GM13976 (cell line): ENCODE data around the gene CUL4B.

Experiments
- DNase-seq: peaks from one replicate; pipeline ENCODE4 v3.0.0; 2012; ENCODE audit warnings: low spot score
- in situ Hi-C: fragments of 300-500 bp; cut with MboI; formaldehyde crosslinking; loops from one replicate; pipeline ENCODE4 v1.12.0; 2022; ENCODE audit warnings: low sequenced_read_pairs, mixed read lengths, inconsistent platforms; ENCODE audit not compliant: unreplicated experiment
- TF ChIP-seq, protein P1 (sequence below): IDR thresholded peaks from 2 replicates; pipeline ENCODE4 v1.5.1; 2012; ENCODE audit warnings: borderline replicate concordance, mild to moderate bottlenecking; ENCODE audit not compliant: insufficient read depth; ENCODE audit errors: extremely low read depth, missing control alignments, control extremely low read depth

Gene CUL4B

DNA sequence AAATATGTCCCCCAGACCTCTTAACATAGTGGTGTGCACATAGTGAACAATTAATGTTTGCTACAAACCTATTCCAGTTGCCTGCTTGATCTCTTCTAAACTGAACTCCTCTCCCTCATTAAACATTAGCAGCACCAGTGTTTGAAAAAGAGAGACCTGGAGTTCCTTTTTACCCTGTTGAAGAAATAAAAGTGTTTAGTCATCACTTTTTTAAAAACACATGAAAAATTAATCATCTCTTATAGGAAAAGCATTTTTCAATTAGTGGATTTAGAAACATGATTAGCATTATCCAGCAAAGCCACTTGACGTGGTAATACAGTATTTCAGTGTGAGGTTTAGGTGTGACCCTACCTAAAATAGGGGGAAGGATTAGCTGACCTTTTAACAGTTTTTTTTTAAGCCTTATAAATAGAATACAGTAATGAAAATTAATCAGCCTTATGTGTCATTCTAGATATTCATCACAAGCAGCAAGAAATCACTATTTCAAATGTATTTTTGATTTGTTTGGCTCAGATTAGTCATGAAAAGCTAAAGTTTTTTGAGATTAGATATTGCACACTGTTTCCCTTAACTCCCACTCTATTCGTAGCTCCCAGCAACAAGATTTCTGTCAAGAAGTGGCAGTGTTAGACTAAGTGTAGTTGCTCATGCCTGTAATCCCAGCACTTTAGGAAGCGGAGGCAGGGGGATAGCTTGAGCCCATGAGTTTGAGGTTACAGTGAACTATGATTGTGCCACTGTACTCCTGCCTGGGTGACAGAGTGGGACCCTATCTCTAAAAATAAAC lies 26.2 kb downstream of the CUL4B start:
- in situ Hi-C loops = no loop called here
- DNase-seq = no peak
- TF ChIP-seq, protein P1, sequence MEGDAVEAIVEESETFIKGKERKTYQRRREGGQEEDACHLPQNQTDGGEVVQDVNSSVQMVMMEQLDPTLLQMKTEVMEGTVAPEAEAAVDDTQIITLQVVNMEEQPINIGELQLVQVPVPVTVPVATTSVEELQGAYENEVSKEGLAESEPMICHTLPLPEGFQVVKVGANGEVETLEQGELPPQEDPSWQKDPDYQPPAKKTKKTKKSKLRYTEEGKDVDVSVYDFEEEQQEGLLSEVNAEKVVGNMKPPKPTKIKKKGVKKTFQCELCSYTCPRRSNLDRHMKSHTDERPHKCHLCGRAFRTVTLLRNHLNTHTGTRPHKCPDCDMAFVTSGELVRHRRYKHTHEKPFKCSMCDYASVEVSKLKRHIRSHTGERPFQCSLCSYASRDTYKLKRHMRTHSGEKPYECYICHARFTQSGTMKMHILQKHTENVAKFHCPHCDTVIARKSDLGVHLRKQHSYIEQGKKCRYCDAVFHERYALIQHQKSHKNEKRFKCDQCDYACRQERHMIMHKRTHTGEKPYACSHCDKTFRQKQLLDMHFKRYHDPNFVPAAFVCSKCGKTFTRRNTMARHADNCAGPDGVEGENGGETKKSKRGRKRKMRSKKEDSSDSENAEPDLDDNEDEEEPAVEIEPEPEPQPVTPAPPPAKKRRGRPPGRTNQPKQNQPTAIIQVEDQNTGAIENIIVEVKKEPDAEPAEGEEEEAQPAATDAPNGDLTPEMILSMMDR = no peak

DNA sequence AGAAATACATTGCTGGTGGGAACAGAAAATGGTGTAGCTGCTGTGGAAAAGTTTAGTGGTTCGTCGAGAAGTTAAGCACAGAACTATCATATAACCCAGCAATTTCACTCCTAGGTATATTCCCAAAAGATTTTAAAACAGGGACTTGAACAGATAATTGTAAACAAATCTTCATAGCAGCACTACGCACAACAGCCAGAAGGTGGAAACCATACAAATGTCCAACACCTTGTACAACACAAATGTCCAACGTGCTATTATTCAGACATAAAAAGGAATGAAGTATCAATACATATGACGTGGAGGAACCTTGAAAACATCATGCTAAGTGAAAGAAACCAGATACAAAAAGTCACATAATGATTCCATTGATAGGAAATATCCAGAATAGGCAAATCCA lies 37.9 kb downstream of the CUL4B start:
- TF ChIP-seq, protein P1 = no peak
- DNase-seq = no peak
- in situ Hi-C loops = no loop called here

DNA sequence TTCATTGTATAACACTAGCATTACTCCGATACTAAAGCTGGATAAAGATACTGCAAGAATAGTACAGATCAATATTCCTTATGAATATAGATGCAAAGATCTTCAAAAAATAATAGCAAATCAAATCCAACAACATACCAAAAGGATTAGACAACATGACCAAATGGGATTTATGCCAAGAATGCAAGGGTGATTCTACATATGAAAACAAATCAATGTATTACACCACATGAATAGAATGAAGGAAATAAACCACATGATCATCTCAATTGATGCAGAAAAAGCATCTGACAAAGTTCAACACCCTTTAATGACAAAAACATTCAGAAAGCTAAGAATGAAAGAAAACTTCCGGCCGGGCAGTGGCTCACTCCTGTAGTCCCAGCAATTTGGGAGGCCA lies 42.8 kb downstream of the CUL4B start:
- DNase-seq = no peak
- in situ Hi-C loops = loop anchor here (10.0 kb wide), 1 partner anchor 247 kb away; no protein-coding TSS in a partner anchor

DNA sequence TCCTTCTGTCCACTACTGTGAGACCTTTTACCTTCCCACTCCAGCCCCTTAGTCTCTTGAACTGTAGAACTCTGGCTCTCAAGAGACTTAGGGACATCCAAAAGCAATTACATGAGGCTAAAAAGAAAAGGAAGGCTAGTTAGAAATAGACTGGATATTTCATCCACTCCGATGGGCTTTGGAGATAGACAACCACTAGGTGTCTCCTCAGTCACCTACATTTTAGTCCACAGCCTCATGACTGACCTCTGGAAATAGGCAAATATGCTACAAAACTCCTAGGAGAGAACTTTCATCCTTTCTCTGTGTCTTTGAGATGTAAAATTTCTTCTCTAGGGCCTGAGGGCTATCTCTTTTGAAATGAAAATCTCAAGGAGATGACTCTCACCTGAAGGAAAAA lies 46.5 kb downstream of the CUL4B start:
- TF ChIP-seq, protein P1 = peak; percentile 33
- peak; percentile 15 for DNase-seq
- in situ Hi-C loops = loop anchor here (10.0 kb wide), 1 partner anchor 251 kb away; no protein-coding TSS in a partner anchor

More for the DNA sequence above, 42.8 kb downstream of the CUL4B start:
- TF ChIP-seq, protein P1 = no peak

- in situ Hi-C loops = loop anchor here (10.0 kb wide), 1 partner anchor 252 kb away; no protein-coding TSS in a partner anchor
- no peak for DNase-seq
- TF ChIP-seq, protein P1 = no peak
These were observed 48.1 kb downstream of the CUL4B start for GRCh38 chrX:120512627-120513026.

DNA sequence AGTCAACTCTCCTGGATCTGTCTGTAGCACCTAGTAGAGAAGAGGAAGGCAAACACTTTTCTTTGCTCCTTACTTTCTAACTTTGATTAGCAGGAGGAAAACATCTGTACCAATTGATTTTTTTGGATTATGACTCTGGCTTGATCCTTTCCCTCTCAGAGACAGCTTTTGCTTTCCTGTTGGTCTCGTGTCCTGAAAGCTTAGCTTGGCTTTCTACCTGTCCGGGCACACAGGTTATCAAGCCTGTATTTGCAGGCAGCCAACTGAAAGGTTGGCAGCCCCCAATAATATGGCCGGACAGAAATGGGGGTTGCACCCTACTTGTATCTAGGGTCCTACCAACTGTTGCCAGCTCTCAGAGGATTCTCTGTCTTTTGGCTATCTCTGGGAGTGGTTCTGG lies 48.5 kb downstream of the CUL4B start:
- in situ Hi-C loops = loop anchor here (10.0 kb wide), 1 partner anchor 253 kb away; no protein-coding TSS in a partner anchor
- TF ChIP-seq, protein P1 = no peak
- DNase-seq = no peak
